Muscle of back (tissue), 11 donors: Measurements from ENCODE around the gene ATP2A2. TPM values are rescaled to one million over a fixed set of nuclear protein-coding genes. Genes with fewer than 3 reads are reported as not detected.
A peak's percentile ranks its signal among the peaks of the same experiment; 100 is the strongest.
"Not testable (repeated sequence)": the region's sequence is repeated elsewhere in the genome, so short reads cannot be mapped to it uniquely, and the experiment has no call there.

Source experiments
- DNase-seq, 3 donors: peaks; one replicate each; pipeline versions ENCODE4 v3.0.0 to v3.0.0-alpha.2; 2013
- polyA plus RNA-seq, 10 donors: library from polyadenylated mRNA; unstranded; fragments of 120-200 nt; gene quantifications; one replicate each; pipeline ENCODE4 v1.2.1, GENCODE V29; 2013; ENCODE audit not compliant: insufficient read length in 10 of 10

Gene ATP2A2
- polyA plus RNA-seq, 10 donors, result 521 to 744 (median 631) TPM

DNA sequence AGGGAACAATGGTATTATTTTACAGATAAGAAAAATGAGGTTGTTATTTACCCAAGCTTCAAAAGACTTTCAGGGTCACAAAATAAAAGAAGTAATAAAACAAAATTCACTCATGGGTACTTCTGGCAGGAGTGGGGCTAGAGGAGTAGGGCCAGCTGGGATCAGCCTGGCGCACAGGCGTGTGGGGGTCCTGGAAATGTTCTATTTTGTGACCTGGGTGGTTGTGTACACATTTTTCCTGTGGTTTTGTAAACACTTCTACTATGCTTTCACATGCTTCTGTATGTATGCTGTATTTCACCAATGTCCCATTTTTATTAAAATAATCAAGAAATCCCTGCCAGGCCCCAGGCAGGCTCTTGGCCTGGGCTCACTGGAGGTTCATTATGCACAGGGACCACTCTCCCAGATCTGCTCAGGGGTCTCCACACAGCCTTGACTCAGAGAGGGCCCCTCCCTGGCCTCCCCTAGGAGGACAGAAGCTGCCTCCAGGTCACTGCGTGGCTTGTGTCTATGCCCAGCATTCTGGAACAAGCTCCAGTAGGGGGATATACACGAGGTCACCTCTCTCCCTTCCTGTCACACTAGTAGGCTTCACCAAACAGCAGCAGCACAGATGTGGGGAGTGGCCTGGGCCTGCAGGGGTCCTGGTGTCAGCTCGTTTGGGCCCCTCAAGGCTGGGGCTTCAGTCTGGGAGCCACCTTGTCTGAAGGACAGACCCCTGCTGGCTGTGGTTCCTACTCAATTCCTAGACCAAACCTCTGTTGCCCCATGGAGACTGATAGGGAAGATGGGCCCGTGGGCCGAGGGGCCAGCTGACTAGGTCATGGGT lies 84.7 kb downstream of the ATP2A2 start:
- DNase-seq, result no peak

DNA sequence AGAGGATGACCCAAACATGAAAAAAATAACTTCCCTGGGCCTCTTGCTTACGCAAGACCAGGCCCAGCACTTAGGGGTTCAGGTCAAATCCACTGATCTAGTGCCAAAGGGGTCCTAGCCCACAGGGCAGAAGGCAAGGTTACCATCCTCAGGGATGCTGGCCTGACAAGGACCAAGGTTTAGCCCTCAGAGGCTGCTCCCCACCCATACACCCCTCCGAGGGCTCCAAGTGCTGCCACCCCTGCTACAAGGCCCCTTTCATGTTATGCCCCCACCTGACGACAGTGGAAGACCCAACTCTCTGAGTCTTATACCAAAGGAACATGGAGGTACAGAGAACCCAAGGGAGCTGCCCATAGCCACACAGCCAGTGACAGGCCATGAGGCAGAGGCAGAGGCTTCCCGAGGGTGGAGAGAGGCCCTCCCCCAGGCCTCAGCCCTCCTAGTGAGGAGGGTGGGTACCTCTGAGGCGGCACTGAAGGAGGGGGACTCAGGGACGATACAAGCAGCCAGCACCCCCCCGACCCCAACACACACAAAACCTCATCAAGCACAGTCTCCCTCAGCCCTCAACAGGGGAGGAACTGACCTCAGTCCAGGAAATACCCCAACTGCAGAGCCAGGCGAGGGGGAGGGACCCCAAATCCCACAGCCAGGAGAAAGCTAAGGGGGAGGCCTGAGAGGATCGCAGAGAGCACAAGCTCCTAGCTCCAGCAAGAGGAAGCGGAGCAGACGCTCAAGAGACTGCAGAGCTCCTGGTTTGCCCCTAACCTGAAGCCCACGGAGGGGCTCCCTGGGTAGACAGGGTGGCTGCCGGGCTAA lies 85.5 kb downstream of the ATP2A2 start:
- peak in 1 of 3 donors; percentile 29 for DNase-seq

GRCh38 chr12:110367181-110367864 lies 86.3 kb downstream of the ATP2A2 start:
- peak in 2 of 3 donors; percentile 23 to 71 for DNase-seq

DNA sequence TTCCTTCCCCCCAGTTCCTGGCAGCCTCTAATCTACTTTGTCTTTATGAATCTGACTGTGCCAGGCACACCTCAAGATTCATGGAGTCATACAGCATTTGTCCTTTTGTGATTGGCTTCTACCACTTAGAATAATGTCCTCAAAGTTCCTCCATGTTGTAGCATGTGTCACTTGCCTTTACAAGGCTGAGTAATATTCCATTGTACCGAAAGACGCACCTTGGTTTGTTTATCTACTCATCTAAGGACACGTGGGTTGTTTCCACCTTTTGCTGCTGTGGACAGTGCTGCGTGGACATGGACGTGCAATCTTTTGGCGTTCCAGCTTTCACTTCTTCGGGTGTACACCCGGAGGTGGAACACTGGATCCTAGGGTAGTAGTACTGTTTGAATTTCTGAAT lies 88.9 kb downstream of the ATP2A2 start:
- no peak for DNase-seq

GRCh38 chr12:110370732-110371231 lies 89.7 kb downstream of the ATP2A2 start:
- DNase-seq, result peak in 1 of 3 donors; percentile 52

- no peak for DNase-seq
Observed at GRCh38 chr12:110371408-110372055, 90.5 kb downstream of the ATP2A2 start.

GRCh38 chr12:110372056-110372425 lies 91.0 kb downstream of the ATP2A2 start:
- no peak for DNase-seq

- DNase-seq, result peak; percentile 53 to 86 (median 74)
Observed at GRCh38 chr12:110373025-110373424, 92.0 kb downstream of the ATP2A2 start.

DNA sequence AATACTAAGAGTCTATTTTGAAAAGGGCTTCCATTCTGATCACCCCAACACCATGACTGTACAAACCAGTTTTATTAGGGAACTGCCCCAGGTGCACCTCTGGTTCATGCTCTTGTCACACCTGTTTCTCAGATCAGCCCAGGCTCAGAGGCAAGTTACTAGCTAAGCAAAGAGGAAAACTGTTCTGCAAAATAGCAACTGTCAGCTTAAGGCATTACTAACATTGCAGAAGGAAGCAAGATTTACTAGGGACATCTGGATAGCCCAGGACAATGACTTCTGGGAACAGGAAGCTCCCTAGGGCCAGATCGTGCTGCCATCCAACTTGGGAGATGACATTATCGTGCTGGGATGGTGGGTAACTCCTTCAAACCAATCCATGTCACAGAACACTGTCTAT lies 92.4 kb downstream of the ATP2A2 start:
- DNase-seq, result no peak

- DNase-seq, result no peak
Observed at GRCh38 chr12:110373962-110374611, 93.0 kb downstream of the ATP2A2 start.

- DNase-seq, result not testable (repeated sequence)
Observed at GRCh38 chr12:110378131-110378790, 97.2 kb downstream of the ATP2A2 start.

- no peak for DNase-seq
Observed at GRCh38 chr12:110379197-110379596, 98.2 kb downstream of the ATP2A2 start.

DNA sequence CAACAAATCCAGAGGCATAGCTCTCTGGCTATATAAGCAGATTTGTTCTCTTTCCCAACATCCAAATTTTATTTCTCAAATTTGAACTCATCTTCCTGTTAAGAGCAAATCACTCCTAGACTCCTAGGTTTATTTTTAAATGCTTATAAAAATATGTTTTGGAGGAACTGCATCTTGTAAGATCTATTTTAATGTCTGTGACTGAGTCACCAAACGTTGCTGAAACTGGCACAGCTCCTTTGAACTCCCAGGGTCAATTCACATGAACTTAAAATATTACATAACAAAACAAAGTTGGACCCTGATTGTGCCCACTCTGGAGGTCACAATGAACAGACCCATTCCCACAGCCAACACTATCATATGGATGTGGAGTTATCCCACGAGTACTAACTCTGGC lies 98.6 kb downstream of the ATP2A2 start:
- no peak for DNase-seq

GRCh38 chr12:110382683-110383082 lies 101.6 kb downstream of the ATP2A2 start:
- DNase-seq, result no peak

Other genes with a start within 250 kb of the ATP2A2 start
- 10 to 100 TPM; 19.7 to 34.2 (median 24.5) TPM for gene C12orf76, start 232.7 kb upstream of the ATP2A2 start, polyA plus RNA-seq
- 10 to 100 TPM; 14.1 to 25.9 (median 17.6) TPM for gene IFT81, start 156.9 kb upstream of the ATP2A2 start, polyA plus RNA-seq
- gene ANAPC7, start 122.5 kb downstream of the ATP2A2 start, polyA plus RNA-seq, result 10 to 100 TPM; 43.4 to 79.3 (median 61.6) TPM
- gene ARPC3, start 169.1 kb downstream of the ATP2A2 start, polyA plus RNA-seq, result 100 to 1,000 TPM; 126 to 172 (median 132) TPM
- gene GPN3, start 187.0 kb downstream of the ATP2A2 start, polyA plus RNA-seq, result 10 to 100 TPM; 20.6 to 27.6 (median 23.8) TPM
- 10 to 100 TPM; 14.3 to 23.3 (median 16.5) TPM for gene FAM216A, start 187.6 kb downstream of the ATP2A2 start, polyA plus RNA-seq
- gene VPS29, start 220.9 kb downstream of the ATP2A2 start, polyA plus RNA-seq, result 100 to 1,000 TPM; 118 to 166 (median 134) TPM
- gene RAD9B, start 221.1 kb downstream of the ATP2A2 start, polyA plus RNA-seq, result 1 to 10 TPM; 2.0 to 6.3 (median 3.3) TPM